Mesenteric fat pad (tissue), 1 donor: ENCODE measurements around the gene PLA2G4D. TPM values are rescaled to one million over a fixed set of nuclear protein-coding genes. Genes with fewer than 3 reads are reported as not detected.

Source experiments
- DNase-seq: peaks from one replicate; pipeline ENCODE4 v3.0.0-alpha.2; 2020; ENCODE audit warnings: low spot score
- total RNA-seq: library from RNA; stranded (reverse); fragmentation: NEBNext Ultra II Directional; extraction: Animal tissue kit (Norgen Biotek cat#: 25700); gene quantifications from one replicate; pipeline ENCODE4 v1.2.1, GENCODE V29; 2021
- donor health status: DM: yes; HTN: yes; CAD: no.

PLA2G4D gene
- total RNA-seq, 1 donor from 2014 or later, result not detected

GRCh38 chr15:42129364-42129763 is 35.0 kb upstream of the PLA2G4D start:
- no peak for DNase-seq

GRCh38 chr15:42128476-42128875 is 34.1 kb upstream of the PLA2G4D start:
- DNase-seq, result no peak

GRCh38 chr15:42123546-42123945 is 29.2 kb upstream of the PLA2G4D start:
- no peak for DNase-seq

GRCh38 chr15:42121682-42122081 is 27.3 kb upstream of the PLA2G4D start:
- DNase-seq, result no peak

- DNase-seq, result no peak
Measured at GRCh38 chr15:42121021-42121420, 26.7 kb upstream of the PLA2G4D start.

- DNase-seq, result no peak
Measured at GRCh38 chr15:42120285-42120684, 25.9 kb upstream of the PLA2G4D start.

- no peak for DNase-seq
Measured at GRCh38 chr15:42119446-42119760, 25.0 kb upstream of the PLA2G4D start.

- no peak for DNase-seq
Measured at GRCh38 chr15:42118650-42119445, 24.5 kb upstream of the PLA2G4D start.

- no peak for DNase-seq
Measured at GRCh38 chr15:42111924-42112323, 17.6 kb upstream of the PLA2G4D start.

GRCh38 chr15:42110367-42110766 is 16.0 kb upstream of the PLA2G4D start:
- no peak for DNase-seq

GRCh38 chr15:42108806-42109205 is 14.4 kb upstream of the PLA2G4D start:
- no peak for DNase-seq

GRCh38 chr15:42108189-42108588 is 13.8 kb upstream of the PLA2G4D start:
- DNase-seq, result no peak

GRCh38 chr15:42107473-42107872 is 13.1 kb upstream of the PLA2G4D start:
- DNase-seq, result no peak

GRCh38 chr15:42106288-42106687 is 11.9 kb upstream of the PLA2G4D start:
- no peak for DNase-seq

GRCh38 chr15:42104095-42104891 is 9.9 kb upstream of the PLA2G4D start:
- DNase-seq, result no peak

GRCh38 chr15:42102646-42103235 is 8.4 kb upstream of the PLA2G4D start:
- DNase-seq, result no peak

- no peak for DNase-seq
Measured at GRCh38 chr15:42101861-42102260, 7.5 kb upstream of the PLA2G4D start.

GRCh38 chr15:42100021-42100800 is 5.8 kb upstream of the PLA2G4D start:
- no peak for DNase-seq

- DNase-seq, result no peak
Measured at GRCh38 chr15:42097018-42097417, 2.7 kb upstream of the PLA2G4D start.

GRCh38 chr15:42093966-42094365 is 396 bp downstream of the PLA2G4D start:
- no peak for DNase-seq
